ENCODE measurements around the gene PTPRZ1.

Gene PTPRZ1

GRCh38 chr7:122092964-122093797 lies 220.2 kb downstream of the PTPRZ1 start:
- H3K36me3 ChIP-seq (ENCODE audit: control insufficient read depth in 5 of 5, insufficient read depth in 5 of 5, low read length in 5 of 5): peaks cover 14 to 26% (median 18%) of the 10 kb centered on the region in 5 donors

GRCh38 chr7:122094549-122094948 lies 221.6 kb downstream of the PTPRZ1 start:
- Histone ChIP-seq H3K36me3 (ENCODE audit: control insufficient read depth in 5 of 5, insufficient read depth in 5 of 5, low read length in 5 of 5) (peaks cover 7 to 25% (median 11%) of the 10 kb centered on the region in 5 donors), H3K9ac (ENCODE audit: low read length in 5 of 5) (no peak overlapping the region), H3K4me1 (ENCODE audit: control insufficient read depth in 5 of 5, insufficient read depth in 5 of 5, low read length in 5 of 5) (no peaks in the 10 kb centered on the region), H3K27me3 (ENCODE audit: control insufficient read depth in 5 of 5, insufficient read depth in 4 of 5, low read length in 5 of 5) (no peaks in the 10 kb centered on the region), H3K27ac (ENCODE audit: low read depth, low read length) (no peak overlapping the region), H3K9me3 (ENCODE audit: control insufficient read depth in 5 of 5, low read length in 5 of 5) (no peaks in the 10 kb centered on the region), H3K4me3 (ENCODE audit: low read depth in 1 of 5, low read length in 5 of 5) (no peak overlapping the region)

More at GRCh38 chr7:122092964-122093797, 220.2 kb downstream of the PTPRZ1 start:
- Histone ChIP-seq H3K27me3 (ENCODE audit: control insufficient read depth in 5 of 5, insufficient read depth in 4 of 5, low read length in 5 of 5) (no peaks in the 10 kb centered on the region), H3K9ac (ENCODE audit: low read length in 5 of 5) (no peak overlapping the region), H3K9me3 (ENCODE audit: control insufficient read depth in 5 of 5, low read length in 5 of 5) (no peaks in the 10 kb centered on the region), H3K4me3 (ENCODE audit: low read depth in 1 of 5, low read length in 5 of 5) (no peak overlapping the region), H3K4me1 (ENCODE audit: control insufficient read depth in 5 of 5, insufficient read depth in 5 of 5, low read length in 5 of 5) (no peaks in the 10 kb centered on the region), H3K27ac (ENCODE audit: low read depth, low read length) (no peak overlapping the region)

- no peak overlapping the region for H3K4me3 ChIP-seq (ENCODE audit: low read depth in 1 of 5, low read length in 5 of 5)
- no peaks in the 10 kb centered on the region for H3K9me3 ChIP-seq (ENCODE audit: control insufficient read depth in 5 of 5, low read length in 5 of 5)
- no peaks in the 10 kb centered on the region for H3K27me3 ChIP-seq (ENCODE audit: control insufficient read depth in 5 of 5, insufficient read depth in 4 of 5, low read length in 5 of 5)
- peaks cover 5 to 29% (median 10%) of the 10 kb centered on the region in 5 donors for H3K36me3 ChIP-seq (ENCODE audit: control insufficient read depth in 5 of 5, insufficient read depth in 5 of 5, low read length in 5 of 5)
- no peak overlapping the region for H3K9ac ChIP-seq (ENCODE audit: low read length in 5 of 5)
- H3K4me1 ChIP-seq (ENCODE audit: control insufficient read depth in 5 of 5, insufficient read depth in 5 of 5, low read length in 5 of 5): no peaks in the 10 kb centered on the region
- no peak overlapping the region for H3K27ac ChIP-seq (ENCODE audit: low read depth, low read length)
Measured at GRCh38 chr7:122095642-122096041, 222.7 kb downstream of the PTPRZ1 start.

GRCh38 chr7:122100021-122100420 lies 227.1 kb downstream of the PTPRZ1 start:
- no peak overlapping the region for H3K4me3 ChIP-seq (ENCODE audit: low read depth in 1 of 5, low read length in 5 of 5)
- H3K27me3 ChIP-seq (ENCODE audit: control insufficient read depth in 5 of 5, insufficient read depth in 4 of 5, low read length in 5 of 5): no peaks in the 10 kb centered on the region
- H3K9ac ChIP-seq (ENCODE audit: low read length in 5 of 5): no peak overlapping the region
- H3K4me1 ChIP-seq (ENCODE audit: control insufficient read depth in 5 of 5, insufficient read depth in 5 of 5, low read length in 5 of 5): no peaks in the 10 kb centered on the region
- H3K36me3 ChIP-seq (ENCODE audit: control insufficient read depth in 5 of 5, insufficient read depth in 5 of 5, low read length in 5 of 5): peaks cover 0 to 60% (median 15%) of the 10 kb centered on the region in 5 donors
- H3K27ac ChIP-seq (ENCODE audit: low read depth, low read length): no peak overlapping the region
- peaks cover 5 to 16% (median 14%) of the 10 kb centered on the region in 5 donors for H3K9me3 ChIP-seq (ENCODE audit: control insufficient read depth in 5 of 5, low read length in 5 of 5)

GRCh38 chr7:122103064-122103463 lies 230.1 kb downstream of the PTPRZ1 start:
- Histone ChIP-seq H3K4me1 (ENCODE audit: control insufficient read depth in 5 of 5, insufficient read depth in 5 of 5, low read length in 5 of 5) (no peaks in the 10 kb centered on the region), H3K9ac (ENCODE audit: low read length in 5 of 5) (no peak overlapping the region), H3K27me3 (ENCODE audit: control insufficient read depth in 5 of 5, insufficient read depth in 4 of 5, low read length in 5 of 5) (no peaks in the 10 kb centered on the region), H3K36me3 (ENCODE audit: control insufficient read depth in 5 of 5, insufficient read depth in 5 of 5, low read length in 5 of 5) (peaks cover 2 to 73% (median 23%) of the 10 kb centered on the region in 5 donors), H3K4me3 (ENCODE audit: low read depth in 1 of 5, low read length in 5 of 5) (no peak overlapping the region), H3K27ac (ENCODE audit: low read depth, low read length) (no peak overlapping the region), H3K9me3 (ENCODE audit: control insufficient read depth in 5 of 5, low read length in 5 of 5) (peaks cover 5 to 19% (median 15%) of the 10 kb centered on the region in 5 donors)
